H54 (cell line): ENCODE measurements around the gene HS3ST3B1.

Source experiments
- DNase-seq: peaks from one replicate; pipeline ENCODE4 v3.0.0; 2011; ENCODE audit warnings: low spot score, mixed read lengths; ENCODE audit not compliant: insufficient read length
- FAIRE-seq: peaks from 3 replicates; lab custom pipeline; 2011; peaks lifted over from hg19 to GRCh38; lab: Jason Lieb, UNC
- POLR2A ChIP-seq: IDR thresholded peaks from 2 replicates; pipeline ENCODE4 v1.6.1; 2011; ENCODE audit warnings: low read depth, mild to moderate bottlenecking, low read length

HS3ST3B1 gene

DNA sequence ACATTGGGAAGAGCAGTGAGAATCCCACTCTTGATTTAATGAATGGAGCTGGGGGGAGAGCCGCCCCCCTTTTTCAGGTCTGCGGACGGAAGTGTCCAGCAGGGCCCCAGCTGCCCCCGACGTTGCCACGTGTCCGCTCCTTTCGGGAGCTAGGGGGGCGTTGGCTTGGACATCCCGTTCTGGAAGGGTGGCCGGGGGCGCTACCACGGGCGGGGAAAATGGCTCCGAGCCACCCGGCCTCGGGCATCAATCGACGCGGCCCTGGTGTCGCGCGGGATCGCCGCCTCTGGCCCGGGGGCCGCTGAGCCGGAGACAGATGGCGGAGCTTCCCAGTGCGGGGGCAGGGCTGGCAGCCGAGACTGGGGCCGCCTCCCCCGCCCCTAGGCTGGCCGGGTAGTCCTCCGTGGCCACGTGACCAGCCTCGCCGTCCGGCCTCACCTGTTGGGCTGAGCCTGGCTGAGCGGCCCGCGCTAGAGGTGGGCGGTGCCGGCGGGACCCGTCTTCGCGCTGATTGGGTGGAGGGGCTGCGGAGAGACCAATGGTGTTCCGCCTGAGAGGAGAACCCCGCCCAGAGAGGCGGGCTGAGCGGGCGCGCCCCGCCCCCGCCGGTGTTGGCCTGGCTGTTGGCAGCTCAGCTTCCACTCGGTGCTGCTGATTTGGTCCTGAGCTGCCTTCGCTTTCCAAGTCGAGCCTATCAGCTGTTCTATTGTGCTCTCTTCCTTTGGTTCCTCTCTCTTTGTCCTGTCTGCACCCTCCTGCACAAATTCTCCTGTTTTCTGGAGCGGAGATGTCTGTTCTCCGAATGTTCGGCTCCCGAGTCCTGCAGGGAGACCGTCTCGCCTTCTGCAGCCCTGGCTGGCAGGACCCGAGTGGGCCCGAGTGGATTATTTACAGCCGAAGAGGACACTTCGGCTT is 8.3 kb downstream of the HS3ST3B1 start:
- peak; percentile 93 for DNase-seq
- peak; percentile 45; the same call in 1 of the 2 replicates for TF ChIP-seq POLR2A
- FAIRE-seq = peak; percentile 70

DNA sequence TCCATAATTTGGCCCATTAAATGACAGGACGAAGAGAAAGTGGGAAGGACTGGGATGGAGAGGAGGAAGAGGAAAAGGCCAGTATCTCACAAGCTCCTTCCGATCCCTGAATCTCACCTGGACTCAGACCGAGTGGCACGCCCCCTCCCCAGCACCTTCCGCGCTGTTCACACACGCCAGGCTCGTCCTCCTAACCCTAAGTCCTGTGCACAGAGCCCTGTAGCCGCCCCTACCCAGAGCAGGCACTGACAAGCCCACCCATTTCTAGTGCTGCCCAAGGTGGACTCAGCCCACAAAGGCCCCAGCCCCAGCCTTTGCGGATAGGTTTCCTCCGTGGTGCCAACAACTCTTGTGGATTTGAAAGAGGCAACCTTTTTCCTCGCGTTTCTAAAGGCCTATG is 9.2 kb downstream of the HS3ST3B1 start:
- DNase-seq (no peak), FAIRE-seq (no peak)
- no peak for TF ChIP-seq POLR2A

DNA sequence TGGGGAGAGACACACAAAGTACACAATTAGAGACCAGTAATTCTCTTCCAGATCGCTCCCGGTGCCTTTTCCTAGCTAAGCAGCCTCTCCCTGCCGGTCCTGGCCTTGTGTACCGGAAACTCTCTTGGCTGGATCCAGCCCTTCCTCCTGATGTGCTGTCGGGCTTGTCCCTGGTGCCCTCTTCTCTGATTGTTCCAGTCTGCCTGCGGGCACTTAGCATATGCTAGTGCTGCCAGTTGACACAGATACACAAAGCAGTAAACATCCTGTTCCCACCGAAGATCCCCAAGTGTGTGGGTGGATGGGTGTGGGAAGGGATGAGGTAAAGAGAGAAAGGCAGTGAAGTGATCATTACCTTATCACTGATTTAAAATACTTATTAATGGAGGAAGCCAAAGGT is 9.7 kb downstream of the HS3ST3B1 start:
- DNase-seq = no peak
- no peak for FAIRE-seq
- no peak for TF ChIP-seq POLR2A

DNA sequence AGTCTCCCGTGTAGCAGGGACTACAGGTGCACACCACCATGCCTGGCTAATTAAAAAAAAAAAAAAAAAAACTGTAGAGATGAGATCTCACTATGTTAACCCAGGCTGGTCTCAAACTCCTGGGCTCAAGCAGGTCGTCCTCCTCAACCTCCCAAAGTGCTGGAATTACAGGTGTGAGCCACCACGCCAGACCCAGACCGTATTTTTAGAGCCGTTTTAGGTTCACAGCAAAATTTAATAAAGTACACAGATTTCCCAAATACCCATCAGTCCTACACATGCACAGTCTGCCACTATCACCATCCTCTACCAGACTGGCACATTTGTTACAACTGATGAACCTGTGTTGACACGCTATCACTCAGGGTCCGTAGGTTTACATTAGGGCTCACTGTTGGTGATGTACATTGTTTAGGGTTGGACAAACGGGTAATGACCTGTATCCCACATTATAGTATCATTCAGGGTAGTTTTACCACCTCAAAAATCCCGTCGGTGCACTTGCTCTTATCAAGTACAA is 10.4 kb downstream of the HS3ST3B1 start:
- FAIRE-seq = no peak

DNA sequence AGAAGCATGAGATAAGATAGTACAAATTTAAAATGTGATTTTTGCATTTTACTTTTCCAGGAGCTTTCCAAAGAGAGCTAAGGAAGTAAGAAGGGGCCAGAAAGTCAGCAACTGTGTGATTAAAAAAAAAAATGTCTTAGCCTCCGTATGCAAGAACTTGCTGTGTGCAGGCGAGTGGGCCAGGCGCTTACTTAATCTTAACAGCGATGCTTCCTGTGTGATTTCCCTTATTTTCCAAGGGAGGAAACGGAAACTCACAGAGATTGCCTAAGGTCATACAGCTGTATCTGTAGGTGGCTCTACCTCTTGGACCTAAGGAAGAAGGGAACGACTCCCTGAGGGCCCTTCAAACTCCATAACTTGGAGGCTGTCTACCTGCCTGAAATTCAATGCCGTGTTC is 11.1 kb downstream of the HS3ST3B1 start:
- no peak for FAIRE-seq
- no peak for TF ChIP-seq POLR2A

More for the DNA sequence above, 10.4 kb downstream of the HS3ST3B1 start:
- DNase-seq = no peak
- no peak for TF ChIP-seq POLR2A

DNA sequence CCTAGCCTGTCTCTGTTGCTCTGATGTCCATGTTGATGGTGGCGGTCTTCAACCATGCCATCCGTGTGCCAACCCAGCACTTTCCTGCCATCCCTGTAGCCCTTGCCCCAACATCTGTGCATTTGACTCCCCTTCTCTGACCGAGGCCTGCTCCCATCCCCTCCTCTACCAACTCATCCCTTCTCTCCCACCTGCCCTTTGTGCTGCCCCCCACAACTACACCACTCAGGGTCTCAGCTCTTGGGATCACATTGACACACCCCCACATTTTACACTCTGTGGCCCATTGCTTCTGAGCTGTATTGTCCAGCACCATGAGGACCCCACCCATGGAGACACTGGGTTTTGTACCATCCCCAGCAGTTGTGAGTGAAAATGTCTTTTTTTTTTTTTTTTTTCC is 11.6 kb downstream of the HS3ST3B1 start:
- FAIRE-seq (no peak), DNase-seq (no peak)
- TF ChIP-seq POLR2A = no peak

More for the DNA sequence above, 11.1 kb downstream of the HS3ST3B1 start:
- DNase-seq = no peak

DNA sequence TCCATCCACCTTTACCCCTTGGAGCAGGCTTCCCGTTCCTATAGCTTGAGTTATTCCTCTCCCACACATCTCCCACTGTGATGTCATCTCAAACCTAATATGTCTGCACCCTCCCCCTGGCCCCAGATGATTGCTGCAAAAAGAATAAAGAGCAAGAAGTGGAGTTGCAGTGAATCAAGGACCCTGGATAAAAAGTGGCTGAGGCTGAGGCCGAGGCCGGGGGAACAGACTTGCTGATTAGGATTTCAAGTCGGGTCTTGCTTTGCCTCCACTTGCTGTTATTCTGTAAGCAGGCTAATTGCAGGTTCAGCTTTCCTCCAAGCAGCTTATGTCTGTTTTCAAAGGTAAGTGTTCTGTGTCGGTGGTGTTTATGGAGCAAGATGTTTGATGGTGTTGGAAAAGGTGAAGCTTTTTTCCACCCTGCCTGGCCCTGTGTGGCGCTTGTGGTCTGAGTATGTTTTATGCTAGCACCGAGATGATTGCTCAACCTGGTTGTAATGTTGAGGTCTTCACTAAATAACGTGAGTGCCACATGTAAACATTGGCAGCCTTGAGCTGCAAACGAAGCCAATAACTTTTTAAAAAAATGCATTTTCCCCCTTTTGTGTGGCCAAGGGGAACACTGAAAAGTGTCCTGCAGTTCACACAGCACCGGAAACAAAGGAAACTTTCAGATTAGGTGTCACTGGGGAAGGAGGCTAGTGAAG is 15.4 kb downstream of the HS3ST3B1 start:
- no peak for TF ChIP-seq POLR2A
- DNase-seq (no peak), FAIRE-seq (no peak)

DNA sequence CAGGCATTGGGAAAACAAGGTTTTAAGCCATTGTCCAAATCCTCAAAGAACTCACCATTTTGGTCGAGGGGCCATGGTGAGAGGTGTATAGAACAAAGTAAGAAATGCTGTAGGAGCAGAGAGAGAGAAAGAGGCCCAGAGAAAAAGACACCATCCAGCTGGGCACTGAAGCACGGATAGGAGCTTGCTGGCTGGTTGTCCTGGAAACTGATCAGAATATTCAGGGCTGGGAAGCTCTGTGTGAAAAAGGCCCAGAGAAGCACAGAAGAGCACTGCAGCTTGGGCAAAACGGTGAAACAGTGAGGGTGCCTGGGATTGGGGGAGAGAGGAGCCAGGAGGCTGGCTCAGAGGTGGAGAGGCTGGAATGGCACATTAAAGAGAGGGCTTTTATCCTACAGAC is 16.5 kb downstream of the HS3ST3B1 start:
- TF ChIP-seq POLR2A = no peak
- FAIRE-seq = no peak
- no peak for DNase-seq

DNA sequence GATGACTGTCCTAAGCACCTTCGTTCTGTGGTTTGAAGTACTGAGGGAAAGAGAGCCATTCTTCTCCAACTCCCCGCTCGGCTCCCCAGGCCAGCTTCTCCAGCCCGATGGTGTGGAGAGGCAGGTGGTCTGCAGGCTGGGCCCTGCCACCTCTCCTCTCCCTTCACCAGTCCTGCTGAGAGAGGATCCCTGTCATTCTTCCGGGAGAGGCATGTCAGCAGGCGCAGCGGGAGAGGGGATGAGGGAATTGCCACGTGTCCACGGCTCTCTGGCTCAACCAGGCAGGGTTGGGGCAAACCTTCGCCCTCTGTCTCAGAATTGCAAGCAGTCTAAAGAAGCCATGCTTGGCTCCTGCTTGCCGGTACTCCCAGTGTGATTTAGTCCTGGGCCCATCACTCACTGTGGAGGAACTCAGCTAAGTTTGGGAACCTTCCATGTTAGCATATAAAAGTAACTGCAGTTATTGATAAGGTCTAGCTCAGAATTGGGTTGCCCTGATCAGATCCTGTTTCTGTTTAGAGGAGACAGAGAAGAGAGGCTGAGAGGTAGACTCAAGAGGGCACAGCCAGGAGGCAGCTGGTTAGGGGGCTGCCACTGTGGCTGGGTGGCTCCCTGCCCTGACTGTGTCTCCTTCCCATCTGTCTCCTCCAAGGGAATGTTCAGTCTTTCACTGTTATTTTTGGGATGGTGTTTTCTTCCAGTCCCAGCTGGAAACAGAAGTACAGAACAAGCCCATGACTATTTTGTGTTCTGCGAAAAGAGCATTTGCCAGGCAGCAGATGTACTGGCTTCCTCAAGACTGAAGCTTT is 17.4 kb downstream of the HS3ST3B1 start:
- DNase-seq (no peak), FAIRE-seq (no peak)
- TF ChIP-seq POLR2A = no peak

DNA sequence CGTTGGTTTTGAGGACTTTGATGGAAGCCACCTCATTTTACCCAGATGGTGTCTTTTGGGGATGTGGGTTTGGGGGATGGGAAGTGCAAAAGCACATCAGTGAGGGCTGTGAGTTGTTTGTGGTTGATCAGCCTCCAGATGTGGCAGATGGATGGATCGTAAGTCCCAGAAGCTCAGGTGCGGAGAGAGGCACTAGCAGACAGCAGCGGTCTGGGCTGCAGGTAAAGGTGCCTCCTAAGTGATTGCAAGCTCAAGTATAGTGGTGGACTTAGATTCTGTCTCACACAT is 18.0 kb downstream of the HS3ST3B1 start:
- TF ChIP-seq POLR2A = no peak
- FAIRE-seq (no peak), DNase-seq (no peak)

DNA sequence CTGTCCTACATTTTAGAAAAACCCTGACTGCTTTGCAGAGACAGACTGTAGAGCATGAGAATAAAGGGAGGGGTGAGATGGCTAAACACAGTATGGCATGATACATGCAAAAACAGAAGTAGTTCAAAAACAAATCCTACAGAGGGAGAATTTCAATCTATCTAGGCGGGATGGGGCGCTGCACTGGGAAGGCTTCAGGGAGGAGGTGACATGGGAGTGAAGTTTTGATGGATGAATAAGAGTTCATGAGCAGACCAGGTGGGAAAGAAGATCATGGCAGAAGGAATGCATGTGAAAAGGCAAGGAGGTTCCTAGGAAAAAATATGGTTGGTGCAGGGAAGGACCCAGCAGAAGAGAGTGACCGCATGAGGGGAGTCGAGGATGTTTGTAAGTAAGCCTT is 19.2 kb downstream of the HS3ST3B1 start:
- no peak for TF ChIP-seq POLR2A
- no peak for DNase-seq
- FAIRE-seq = no peak

DNA sequence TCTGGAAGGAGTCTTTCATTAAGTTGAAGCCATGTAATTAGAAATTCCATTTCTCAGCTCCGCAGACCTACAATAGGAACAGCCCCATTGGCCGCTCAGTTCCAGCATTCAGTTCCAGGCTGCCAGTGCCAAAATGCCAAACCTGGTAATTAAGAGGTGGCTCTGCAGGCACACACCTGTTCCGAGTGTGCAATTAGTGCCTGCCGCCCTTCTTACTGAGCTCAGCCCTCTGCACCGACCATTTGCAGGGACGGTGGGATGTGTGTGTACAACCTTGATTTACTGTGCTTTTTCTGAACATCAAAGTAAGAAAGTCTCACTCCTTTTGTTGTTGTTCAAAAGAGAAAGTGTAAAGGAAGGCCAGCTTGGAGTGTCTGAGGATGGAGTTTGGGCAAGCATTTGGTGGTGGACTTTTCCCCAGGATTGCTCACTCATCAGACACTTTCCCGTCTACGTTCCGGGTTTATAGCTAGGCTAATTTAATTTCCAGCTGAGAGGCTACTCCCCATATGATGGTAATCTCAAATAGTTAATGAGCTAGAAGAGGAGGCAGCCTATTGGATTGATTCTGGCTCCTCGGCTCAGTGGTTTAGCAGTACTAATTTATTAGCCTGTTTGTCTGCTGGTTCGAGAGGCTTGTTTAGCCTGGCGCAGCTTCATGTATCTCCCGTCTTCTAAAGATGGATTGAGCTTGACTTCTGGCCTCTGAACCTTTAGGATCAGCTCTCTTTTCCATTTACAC is 20.0 kb downstream of the HS3ST3B1 start:
- FAIRE-seq = no peak
- DNase-seq = no peak
- TF ChIP-seq POLR2A = no peak

DNA sequence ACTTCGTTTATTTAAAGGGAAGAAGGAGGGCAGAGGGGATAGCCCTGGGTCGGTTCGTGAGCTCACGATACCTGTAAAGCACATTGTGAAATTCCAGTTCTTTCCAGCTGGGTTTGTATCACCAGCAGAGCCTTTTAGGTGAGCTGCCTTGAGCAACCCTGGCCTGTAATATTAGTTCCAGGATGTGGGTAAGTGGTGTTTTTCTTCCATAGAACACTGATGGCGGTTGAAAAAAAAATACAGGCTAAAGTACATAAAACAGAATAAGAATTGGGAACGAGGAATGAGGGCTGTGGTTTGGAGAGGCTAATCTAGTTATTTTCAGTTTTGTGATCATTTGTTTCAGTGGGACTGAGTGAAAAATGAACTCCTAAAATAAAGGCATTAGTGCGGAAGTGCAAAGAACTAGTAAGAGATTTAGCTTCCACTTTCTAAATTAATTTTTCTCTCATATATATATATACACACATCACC is 20.6 kb downstream of the HS3ST3B1 start:
- TF ChIP-seq POLR2A = no peak
- FAIRE-seq = no peak

More for the DNA sequence above, 20.6 kb downstream of the HS3ST3B1 start:
- DNase-seq = no peak
